GM23338 (cell line): Measurements from ENCODE around the gene RCL1. TPM values are rescaled to one million over a fixed set of nuclear protein-coding genes. Genes with fewer than 3 reads are reported as not detected.

ENCODE experiments used
- ATAC-seq: fragments of 200-7000 bp; cut with Tn5 transposase; 3 replicates; pipeline ENCODE4 v1.9.1; 2020
- DNase-seq: peaks from one replicate; pipeline ENCODE4 v3.0.0-alpha.2; 2015; ENCODE audit warnings: low spot score
- H2AFZ ChIP-seq: fragments of 200-600 bp; sonication (generic); 2 replicates; pipeline ENCODE4 v1.8.0; 2016; ENCODE audit warnings: antibody characterized with exemption, mild to moderate bottlenecking, moderate library complexity
- H3F3A ChIP-seq: fragments of 200-600 bp; sonication (generic); replicated peaks from 2 replicates; pipeline ENCODE4 v1.8.0; 2017; ENCODE audit warnings: antibody characterized with exemption, mixed run types, low read depth
- H3K27ac ChIP-seq: fragments of 200-600 bp; sonication (generic); 2 replicates; pipeline ENCODE4 v1.6.1; 2016; ENCODE audit warnings: low read depth
- H3K27me3 ChIP-seq: fragments of 200-600 bp; sonication (generic); 2 replicates; pipeline ENCODE4 v1.8.0; 2016; ENCODE audit warnings: mild to moderate bottlenecking, mixed run types, moderate library complexity; ENCODE audit not compliant: insufficient read depth
- H3K36me3 ChIP-seq: fragments of 200-600 bp; sonication (generic); 2 replicates; pipeline ENCODE4 v1.8.0; 2016; ENCODE audit warnings: mild to moderate bottlenecking; ENCODE audit not compliant: insufficient read depth
- H3K4me1 ChIP-seq: fragments of 200-600 bp; sonication (generic); 2 replicates; pipeline ENCODE4 v1.8.0; 2016; ENCODE audit warnings: mild to moderate bottlenecking, moderate library complexity; ENCODE audit not compliant: insufficient read depth
- H3K4me2 ChIP-seq: fragments of 200-600 bp; sonication (generic); 2 replicates; pipeline ENCODE4 v1.7.1; 2017; ENCODE audit warnings: mixed run types
- H3K4me3 ChIP-seq: fragments of 200-600 bp; sonication (generic); 2 replicates; pipeline ENCODE4 v1.6.1; 2016; ENCODE audit warnings: mixed run types
- H3K79me2 ChIP-seq: fragments of 200-600 bp; sonication (generic); replicated peaks from 2 replicates; pipeline ENCODE4 v1.8.0; 2017; ENCODE audit warnings: mild to moderate bottlenecking; ENCODE audit not compliant: insufficient read depth
- H3K9me2 ChIP-seq: fragments of 200-600 bp; sonication (generic); 2 replicates; pipeline ENCODE4 v1.8.0; 2017; ENCODE audit not compliant: insufficient read depth
- H4K20me1 ChIP-seq: fragments of 200-600 bp; sonication (generic); replicated peaks from 2 replicates; pipeline ENCODE4 v1.8.0; 2017; ENCODE audit warnings: mild to moderate bottlenecking; ENCODE audit not compliant: insufficient read depth
- H3K27ac Mint-ChIP-seq: 2 replicates; pipeline ENCODE4 v1.8.0; 2020; ENCODE audit warnings: inconsistent platforms, mild to moderate bottlenecking, moderate library complexity, mixed read lengths
- H3K27me3 Mint-ChIP-seq: 3 replicates; pipeline ENCODE4 v1.8.0; 2022; ENCODE audit warnings: low read depth, mild to moderate bottlenecking, moderate library complexity, mixed read lengths, inconsistent platforms; ENCODE audit not compliant: insufficient read depth, poor library complexity
- H3K36me3 Mint-ChIP-seq: 3 replicates; pipeline ENCODE4 v1.8.0; 2021; ENCODE audit warnings: low read depth, mild to moderate bottlenecking, inconsistent platforms, moderate library complexity, mixed read lengths
- H3K4me1 Mint-ChIP-seq: 3 replicates; pipeline ENCODE4 v1.8.0; 2020; ENCODE audit warnings: mild to moderate bottlenecking, inconsistent platforms, mixed read lengths
- H3K4me3 Mint-ChIP-seq: 3 replicates; pipeline ENCODE4 v1.8.0; 2021; ENCODE audit warnings: moderate library complexity, mild to moderate bottlenecking, inconsistent platforms, mixed read lengths
- H3K9me3 Mint-ChIP-seq: 3 replicates; pipeline ENCODE4 v1.8.0; 2020; ENCODE audit warnings: moderate library complexity, mild to moderate bottlenecking, inconsistent platforms, mixed read lengths
- CREB1 ChIP-seq: fragments of 250-450 bp; sonication (Bioruptor Pico); IDR thresholded peaks from 2 replicates; pipeline ENCODE4 v1.5.0; 2020; ENCODE audit warnings: low read depth, mild to moderate bottlenecking, moderate library complexity
- EZH2 ChIP-seq: fragments of 200-600 bp; sonication (generic); IDR thresholded peaks from one replicate; pipeline ENCODE4 v1.8.0; 2017; ENCODE audit warnings: antibody characterized with exemption, mild to moderate bottlenecking, low read depth; ENCODE audit not compliant: unreplicated experiment
- EZH2phosphoT487 ChIP-seq: fragments of 200-600 bp; sonication (generic); IDR thresholded peaks from one replicate; pipeline ENCODE4 v1.8.1; 2018; ENCODE audit warnings: antibody characterized with exemption; ENCODE audit not compliant: unreplicated experiment
- JUNB ChIP-seq: IDR thresholded peaks from one replicate; pipeline ENCODE4 v1.6.1; 2016; ENCODE audit warnings: antibody characterized with exemption; ENCODE audit not compliant: unreplicated experiment
- NANOG ChIP-seq: IDR thresholded peaks from 2 replicates; pipeline ENCODE4 v1.6.1; 2016; ENCODE audit warnings: antibody characterized with exemption, borderline replicate concordance
- POLR2AphosphoS5 ChIP-seq: IDR thresholded peaks from 2 replicates; pipeline ENCODE4 v1.6.1; 2016; ENCODE audit warnings: antibody characterized with exemption, low read depth
- REST ChIP-seq: IDR thresholded peaks from one replicate; pipeline ENCODE4 v1.6.1; 2018; ENCODE audit warnings: antibody characterized with exemption; ENCODE audit not compliant: unreplicated experiment
- STAT1 ChIP-seq: IDR thresholded peaks from one replicate; pipeline ENCODE4 v1.6.1; 2016; ENCODE audit warnings: antibody characterized with exemption; ENCODE audit not compliant: unreplicated experiment
- ZNF114 ChIP-seq: fragments of 250-450 bp; sonication (Bioruptor Pico); IDR thresholded peaks from 2 replicates; pipeline ENCODE4 v1.5.0; 2020; ENCODE audit warnings: mild to moderate bottlenecking, moderate library complexity
- ZNF331 ChIP-seq: fragments of 250-450 bp; sonication (Bioruptor Pico); IDR thresholded peaks from 2 replicates; pipeline ENCODE4 v1.5.0; 2020; ENCODE audit warnings: low read depth, mild to moderate bottlenecking, moderate library complexity
- ZNF462 ChIP-seq: fragments of 250-450 bp; sonication (Bioruptor Pico); IDR thresholded peaks from 2 replicates; pipeline ENCODE4 v1.5.0; 2020; ENCODE audit warnings: mild to moderate bottlenecking, moderate library complexity
- polyA plus RNA-seq: library from polyadenylated mRNA; unstranded; fragments of >200 nt; fragmentation: Nextera tagmentation; extraction: Ambion mirVana; gene quantifications from 2 replicates; pipeline ENCODE4 v1.2.1, GENCODE V29; 2016
- total RNA-seq: library from RNA; depleted of rRNA; stranded (reverse); fragments of >200 nt; shearing (Covaris generic); gene quantifications from 2 replicates; pipeline ENCODE4 v1.2.3, GENCODE V29; 2014
- TF ChIP-seq, protein P1 (sequence below), 2 experiments: fragments of 200-600 bp in 1 of 2; sonication (generic) in 1 of 2; conservative IDR thresholded peaks; 2 replicates each; pipeline versions ENCODE4 v1.5.1 to v1.6.1; 2016 to 2017; ENCODE audit warnings: antibody characterized with exemption in 2 of 2, low read depth in 2 of 2, mild to moderate bottlenecking in 2 of 2, moderate library complexity in 1 of 2
- TF ChIP-seq, protein P2 (sequence below): IDR thresholded peaks from 2 replicates; pipeline ENCODE4 v1.6.1; 2016; ENCODE audit warnings: antibody characterized with exemption

The RCL1 gene
- total and polyA plus RNA-seq, 2 experiments from 2014 or later, result 19.3 to 41.2 TPM

- peaks cover 5% of the 10 kb centered on the region for H4K20me1 ChIP-seq
- DNase-seq (no peak), ATAC-seq (no peak)
- H3K27me3 Mint-ChIP-seq, result peaks cover 3% of the 10 kb centered on the region
- TF ChIP-seq STAT1, result no peak
- no peak for TF ChIP-seq CREB1
- no peak for TF ChIP-seq ZNF114
- TF ChIP-seq, protein P1, sequence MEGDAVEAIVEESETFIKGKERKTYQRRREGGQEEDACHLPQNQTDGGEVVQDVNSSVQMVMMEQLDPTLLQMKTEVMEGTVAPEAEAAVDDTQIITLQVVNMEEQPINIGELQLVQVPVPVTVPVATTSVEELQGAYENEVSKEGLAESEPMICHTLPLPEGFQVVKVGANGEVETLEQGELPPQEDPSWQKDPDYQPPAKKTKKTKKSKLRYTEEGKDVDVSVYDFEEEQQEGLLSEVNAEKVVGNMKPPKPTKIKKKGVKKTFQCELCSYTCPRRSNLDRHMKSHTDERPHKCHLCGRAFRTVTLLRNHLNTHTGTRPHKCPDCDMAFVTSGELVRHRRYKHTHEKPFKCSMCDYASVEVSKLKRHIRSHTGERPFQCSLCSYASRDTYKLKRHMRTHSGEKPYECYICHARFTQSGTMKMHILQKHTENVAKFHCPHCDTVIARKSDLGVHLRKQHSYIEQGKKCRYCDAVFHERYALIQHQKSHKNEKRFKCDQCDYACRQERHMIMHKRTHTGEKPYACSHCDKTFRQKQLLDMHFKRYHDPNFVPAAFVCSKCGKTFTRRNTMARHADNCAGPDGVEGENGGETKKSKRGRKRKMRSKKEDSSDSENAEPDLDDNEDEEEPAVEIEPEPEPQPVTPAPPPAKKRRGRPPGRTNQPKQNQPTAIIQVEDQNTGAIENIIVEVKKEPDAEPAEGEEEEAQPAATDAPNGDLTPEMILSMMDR (conservative IDR thresholded peaks at IDR 0.05; ENCODE audit: low read depth in 2 of 2), result no peak
- no peak for TF ChIP-seq POLR2AphosphoS5
- no peak for TF ChIP-seq REST
- TF ChIP-seq EZH2phosphoT487, result no peak
- TF ChIP-seq ZNF462 (CRISPR knock-in tag), result no peak
- TF ChIP-seq JUNB, result no peak
- no peak for TF ChIP-seq NANOG
- TF ChIP-seq EZH2, result no peak
- no peak for TF ChIP-seq ZNF331 (CRISPR knock-in tag)
- TF ChIP-seq, protein P2, sequence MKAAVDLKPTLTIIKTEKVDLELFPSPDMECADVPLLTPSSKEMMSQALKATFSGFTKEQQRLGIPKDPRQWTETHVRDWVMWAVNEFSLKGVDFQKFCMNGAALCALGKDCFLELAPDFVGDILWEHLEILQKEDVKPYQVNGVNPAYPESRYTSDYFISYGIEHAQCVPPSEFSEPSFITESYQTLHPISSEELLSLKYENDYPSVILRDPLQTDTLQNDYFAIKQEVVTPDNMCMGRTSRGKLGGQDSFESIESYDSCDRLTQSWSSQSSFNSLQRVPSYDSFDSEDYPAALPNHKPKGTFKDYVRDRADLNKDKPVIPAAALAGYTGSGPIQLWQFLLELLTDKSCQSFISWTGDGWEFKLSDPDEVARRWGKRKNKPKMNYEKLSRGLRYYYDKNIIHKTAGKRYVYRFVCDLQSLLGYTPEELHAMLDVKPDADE, result no peak
- no peaks in the 10 kb centered on the region for H3K4me1 ChIP-seq
- H3K9me3 Mint-ChIP-seq, result no peaks in the 10 kb centered on the region
- H3K27ac ChIP-seq, result no peak overlapping the region
- H3K4me2 ChIP-seq, result no peak overlapping the region
- H3K36me3 ChIP-seq, result no peaks in the 10 kb centered on the region
- H3F3A ChIP-seq, result 0 out of 2 replicates have a peak, but pooled peaks cover 2% of the 10 kb centered on the region
- no peak overlapping the region for H3K4me3 Mint-ChIP-seq
- H2AFZ ChIP-seq, result no peak overlapping the region
- no peaks in the 10 kb centered on the region for H3K27me3 ChIP-seq
- H3K9me2 ChIP-seq, result no peaks in the 10 kb centered on the region
- no peaks in the 10 kb centered on the region for H3K4me1 Mint-ChIP-seq
- no peaks in the 10 kb centered on the region for H3K79me2 ChIP-seq
- no peak overlapping the region for H3K27ac Mint-ChIP-seq
- H3K4me3 ChIP-seq, result no peak overlapping the region
- H3K36me3 Mint-ChIP-seq, result peaks cover 34% of the 10 kb centered on the region
Observed at GRCh38 chr9:4852419-4852818, 59.7 kb downstream of the RCL1 start.
